ENCODE measurements around the gene FAM124A.

DNA sequence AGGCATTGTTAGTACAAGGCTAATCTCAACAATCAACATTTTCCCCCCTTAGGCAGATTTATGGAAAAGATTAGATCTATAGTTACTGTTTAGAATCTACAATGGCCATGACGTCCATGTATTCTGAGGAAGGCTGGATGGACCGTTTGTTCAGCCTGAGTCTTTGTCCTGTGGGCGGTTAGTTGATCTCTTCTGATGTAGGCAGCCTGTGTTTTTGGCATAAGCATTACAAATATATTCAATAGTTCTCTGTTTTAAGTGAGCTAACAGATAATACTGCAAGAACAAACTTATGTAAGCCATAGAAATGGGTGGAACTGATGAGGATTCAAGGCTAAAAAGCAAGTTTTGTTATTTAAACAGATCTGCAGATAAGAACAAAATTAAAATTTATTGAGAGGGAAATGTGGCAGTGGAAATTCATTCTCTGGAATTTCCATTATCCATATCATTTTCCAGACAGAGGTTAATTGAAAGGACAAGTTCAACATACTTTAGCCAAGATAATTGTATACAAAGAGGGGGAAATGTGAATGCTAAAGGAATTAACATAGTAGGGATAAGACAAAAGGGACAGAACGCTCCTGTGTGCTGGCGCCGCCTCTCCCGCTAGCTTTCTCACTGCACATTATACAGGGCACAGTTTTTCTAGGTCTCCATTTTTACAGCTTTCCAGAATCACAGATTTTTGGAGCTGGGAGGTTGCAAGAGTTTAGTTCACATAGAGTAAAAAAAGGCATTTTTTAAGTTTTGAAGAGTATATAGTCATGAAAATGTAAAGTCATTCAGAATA lies 48.6 kb downstream of the FAM124A start:
- TF ChIP-seq, protein P1, sequence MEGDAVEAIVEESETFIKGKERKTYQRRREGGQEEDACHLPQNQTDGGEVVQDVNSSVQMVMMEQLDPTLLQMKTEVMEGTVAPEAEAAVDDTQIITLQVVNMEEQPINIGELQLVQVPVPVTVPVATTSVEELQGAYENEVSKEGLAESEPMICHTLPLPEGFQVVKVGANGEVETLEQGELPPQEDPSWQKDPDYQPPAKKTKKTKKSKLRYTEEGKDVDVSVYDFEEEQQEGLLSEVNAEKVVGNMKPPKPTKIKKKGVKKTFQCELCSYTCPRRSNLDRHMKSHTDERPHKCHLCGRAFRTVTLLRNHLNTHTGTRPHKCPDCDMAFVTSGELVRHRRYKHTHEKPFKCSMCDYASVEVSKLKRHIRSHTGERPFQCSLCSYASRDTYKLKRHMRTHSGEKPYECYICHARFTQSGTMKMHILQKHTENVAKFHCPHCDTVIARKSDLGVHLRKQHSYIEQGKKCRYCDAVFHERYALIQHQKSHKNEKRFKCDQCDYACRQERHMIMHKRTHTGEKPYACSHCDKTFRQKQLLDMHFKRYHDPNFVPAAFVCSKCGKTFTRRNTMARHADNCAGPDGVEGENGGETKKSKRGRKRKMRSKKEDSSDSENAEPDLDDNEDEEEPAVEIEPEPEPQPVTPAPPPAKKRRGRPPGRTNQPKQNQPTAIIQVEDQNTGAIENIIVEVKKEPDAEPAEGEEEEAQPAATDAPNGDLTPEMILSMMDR (IDR thresholded peaks at IDR 0.05; ENCODE audit: control extremely low read depth in 1 of 3, insufficient read depth in 1 of 3, low read depth in 1 of 3, low read length in 3 of 3), result no peak
- TF ChIP-seq POLR2AphosphoS5 (IDR thresholded peaks at IDR 0.05; ENCODE audit: low read depth, low read length) (no peak), BACH1 (IDR thresholded peaks at IDR 0.05; ENCODE audit: low read length) (no peak), GTF2F1 (IDR thresholded peaks at IDR 0.05; ENCODE audit: borderline replicate concordance, low read depth, low read length) (no peak)
- TF ChIP-seq, protein P2, sequence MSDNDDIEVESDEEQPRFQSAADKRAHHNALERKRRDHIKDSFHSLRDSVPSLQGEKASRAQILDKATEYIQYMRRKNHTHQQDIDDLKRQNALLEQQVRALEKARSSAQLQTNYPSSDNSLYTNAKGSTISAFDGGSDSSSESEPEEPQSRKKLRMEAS (IDR thresholded peaks at IDR 0.05), result no peak
- TF ChIP-seq, protein P3, sequence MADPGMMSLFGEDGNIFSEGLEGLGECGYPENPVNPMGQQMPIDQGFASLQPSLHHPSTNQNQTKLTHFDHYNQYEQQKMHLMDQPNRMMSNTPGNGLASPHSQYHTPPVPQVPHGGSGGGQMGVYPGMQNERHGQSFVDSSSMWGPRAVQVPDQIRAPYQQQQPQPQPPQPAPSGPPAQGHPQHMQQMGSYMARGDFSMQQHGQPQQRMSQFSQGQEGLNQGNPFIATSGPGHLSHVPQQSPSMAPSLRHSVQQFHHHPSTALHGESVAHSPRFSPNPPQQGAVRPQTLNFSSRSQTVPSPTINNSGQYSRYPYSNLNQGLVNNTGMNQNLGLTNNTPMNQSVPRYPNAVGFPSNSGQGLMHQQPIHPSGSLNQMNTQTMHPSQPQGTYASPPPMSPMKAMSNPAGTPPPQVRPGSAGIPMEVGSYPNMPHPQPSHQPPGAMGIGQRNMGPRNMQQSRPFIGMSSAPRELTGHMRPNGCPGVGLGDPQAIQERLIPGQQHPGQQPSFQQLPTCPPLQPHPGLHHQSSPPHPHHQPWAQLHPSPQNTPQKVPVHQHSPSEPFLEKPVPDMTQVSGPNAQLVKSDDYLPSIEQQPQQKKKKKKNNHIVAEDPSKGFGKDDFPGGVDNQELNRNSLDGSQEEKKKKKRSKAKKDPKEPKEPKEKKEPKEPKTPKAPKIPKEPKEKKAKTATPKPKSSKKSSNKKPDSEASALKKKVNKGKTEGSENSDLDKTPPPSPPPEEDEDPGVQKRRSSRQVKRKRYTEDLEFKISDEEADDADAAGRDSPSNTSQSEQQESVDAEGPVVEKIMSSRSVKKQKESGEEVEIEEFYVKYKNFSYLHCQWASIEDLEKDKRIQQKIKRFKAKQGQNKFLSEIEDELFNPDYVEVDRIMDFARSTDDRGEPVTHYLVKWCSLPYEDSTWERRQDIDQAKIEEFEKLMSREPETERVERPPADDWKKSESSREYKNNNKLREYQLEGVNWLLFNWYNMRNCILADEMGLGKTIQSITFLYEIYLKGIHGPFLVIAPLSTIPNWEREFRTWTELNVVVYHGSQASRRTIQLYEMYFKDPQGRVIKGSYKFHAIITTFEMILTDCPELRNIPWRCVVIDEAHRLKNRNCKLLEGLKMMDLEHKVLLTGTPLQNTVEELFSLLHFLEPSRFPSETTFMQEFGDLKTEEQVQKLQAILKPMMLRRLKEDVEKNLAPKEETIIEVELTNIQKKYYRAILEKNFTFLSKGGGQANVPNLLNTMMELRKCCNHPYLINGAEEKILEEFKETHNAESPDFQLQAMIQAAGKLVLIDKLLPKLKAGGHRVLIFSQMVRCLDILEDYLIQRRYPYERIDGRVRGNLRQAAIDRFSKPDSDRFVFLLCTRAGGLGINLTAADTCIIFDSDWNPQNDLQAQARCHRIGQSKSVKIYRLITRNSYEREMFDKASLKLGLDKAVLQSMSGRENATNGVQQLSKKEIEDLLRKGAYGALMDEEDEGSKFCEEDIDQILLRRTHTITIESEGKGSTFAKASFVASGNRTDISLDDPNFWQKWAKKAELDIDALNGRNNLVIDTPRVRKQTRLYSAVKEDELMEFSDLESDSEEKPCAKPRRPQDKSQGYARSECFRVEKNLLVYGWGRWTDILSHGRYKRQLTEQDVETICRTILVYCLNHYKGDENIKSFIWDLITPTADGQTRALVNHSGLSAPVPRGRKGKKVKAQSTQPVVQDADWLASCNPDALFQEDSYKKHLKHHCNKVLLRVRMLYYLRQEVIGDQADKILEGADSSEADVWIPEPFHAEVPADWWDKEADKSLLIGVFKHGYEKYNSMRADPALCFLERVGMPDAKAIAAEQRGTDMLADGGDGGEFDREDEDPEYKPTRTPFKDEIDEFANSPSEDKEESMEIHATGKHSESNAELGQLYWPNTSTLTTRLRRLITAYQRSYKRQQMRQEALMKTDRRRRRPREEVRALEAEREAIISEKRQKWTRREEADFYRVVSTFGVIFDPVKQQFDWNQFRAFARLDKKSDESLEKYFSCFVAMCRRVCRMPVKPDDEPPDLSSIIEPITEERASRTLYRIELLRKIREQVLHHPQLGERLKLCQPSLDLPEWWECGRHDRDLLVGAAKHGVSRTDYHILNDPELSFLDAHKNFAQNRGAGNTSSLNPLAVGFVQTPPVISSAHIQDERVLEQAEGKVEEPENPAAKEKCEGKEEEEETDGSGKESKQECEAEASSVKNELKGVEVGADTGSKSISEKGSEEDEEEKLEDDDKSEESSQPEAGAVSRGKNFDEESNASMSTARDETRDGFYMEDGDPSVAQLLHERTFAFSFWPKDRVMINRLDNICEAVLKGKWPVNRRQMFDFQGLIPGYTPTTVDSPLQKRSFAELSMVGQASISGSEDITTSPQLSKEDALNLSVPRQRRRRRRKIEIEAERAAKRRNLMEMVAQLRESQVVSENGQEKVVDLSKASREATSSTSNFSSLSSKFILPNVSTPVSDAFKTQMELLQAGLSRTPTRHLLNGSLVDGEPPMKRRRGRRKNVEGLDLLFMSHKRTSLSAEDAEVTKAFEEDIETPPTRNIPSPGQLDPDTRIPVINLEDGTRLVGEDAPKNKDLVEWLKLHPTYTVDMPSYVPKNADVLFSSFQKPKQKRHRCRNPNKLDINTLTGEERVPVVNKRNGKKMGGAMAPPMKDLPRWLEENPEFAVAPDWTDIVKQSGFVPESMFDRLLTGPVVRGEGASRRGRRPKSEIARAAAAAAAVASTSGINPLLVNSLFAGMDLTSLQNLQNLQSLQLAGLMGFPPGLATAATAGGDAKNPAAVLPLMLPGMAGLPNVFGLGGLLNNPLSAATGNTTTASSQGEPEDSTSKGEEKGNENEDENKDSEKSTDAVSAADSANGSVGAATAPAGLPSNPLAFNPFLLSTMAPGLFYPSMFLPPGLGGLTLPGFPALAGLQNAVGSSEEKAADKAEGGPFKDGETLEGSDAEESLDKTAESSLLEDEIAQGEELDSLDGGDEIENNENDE (IDR thresholded peaks at IDR 0.05; ENCODE audit: insufficient replicate concordance, low read length), result no peak

All from H1 (cell line).